HG02973 (cell line): ENCODE measurements around the gene SIVA1.
"Not testable (repeated sequence)": the region's sequence is repeated elsewhere in the genome, so short reads cannot be mapped to it uniquely, and the experiment has no call there.

Experiments
- ATAC-seq: cut with Tn5 transposase; IDR thresholded peaks from one replicate; pipeline ENCODE4 v1.9.1; 2021; ENCODE audit warnings: moderate library complexity; ENCODE audit not compliant: unreplicated experiment

Gene SIVA1

GRCh38 chr14:104719343-104719742 is 33.6 kb upstream of the SIVA1 start:
- no peak for ATAC-seq

- ATAC-seq: no peak
Measured at GRCh38 chr14:104721505-104722431, 31.2 kb upstream of the SIVA1 start.

- ATAC-seq: no peak
Measured at GRCh38 chr14:104722938-104723650, 29.9 kb upstream of the SIVA1 start.

GRCh38 chr14:104723651-104724406 is 29.1 kb upstream of the SIVA1 start, which contains the start of gene ADSS1:
ADSS1 (plus strand) TSS chr14:104724229; CDS start chr14:104724271, 42 bp downstream.
- ATAC-seq: no peak

- no peak for ATAC-seq
Measured at GRCh38 chr14:104724407-104724980, 28.5 kb upstream of the SIVA1 start.

GRCh38 chr14:104724981-104725771 is 27.8 kb upstream of the SIVA1 start:
- ATAC-seq: no peak

- no peak for ATAC-seq
Measured at GRCh38 chr14:104725772-104726548, 27.0 kb upstream of the SIVA1 start.

- ATAC-seq: no peak
Measured at GRCh38 chr14:104726600-104727451, 26.1 kb upstream of the SIVA1 start.

- ATAC-seq: no peak
Measured at GRCh38 chr14:104728631-104729030, 24.3 kb upstream of the SIVA1 start.

GRCh38 chr14:104729176-104729834 is 23.6 kb upstream of the SIVA1 start:
- not testable (repeated sequence) for ATAC-seq

GRCh38 chr14:104729835-104730181 is 23.1 kb upstream of the SIVA1 start:
- ATAC-seq: no peak

GRCh38 chr14:104730487-104730886 is 22.5 kb upstream of the SIVA1 start:
- no peak for ATAC-seq

GRCh38 chr14:104731320-104732294 is 21.3 kb upstream of the SIVA1 start:
- ATAC-seq: no peak

GRCh38 chr14:104732355-104732804 is 20.6 kb upstream of the SIVA1 start:
- ATAC-seq: no peak

- ATAC-seq: no peak
Measured at GRCh38 chr14:104732931-104733681, 19.8 kb upstream of the SIVA1 start.

- ATAC-seq: no peak
Measured at GRCh38 chr14:104734051-104734587, 18.8 kb upstream of the SIVA1 start.
